B cell (primary cell): Measurements from ENCODE around the gene DNAH6. TPM values are rescaled to one million over a fixed set of nuclear protein-coding genes. Genes with fewer than 3 reads are reported as not detected.

Source experiments
- ATAC-seq: fragments of 200-7000 bp; cut with Tn5 transposase; one replicate; pipeline ENCODE4 v1.10.0; 2021; ENCODE audit warnings: low read depth, mild to moderate bottlenecking, moderate number of reproducible peaks, moderate library complexity
- CTCF ChIA-PET: fragments of 350-600 bp; sonication (Branson Sonifier 250); formaldehyde crosslinking; loops from one replicate; lab custom pipeline; 2021; ENCODE audit warnings: antibody characterized with exemption, inconsistent platforms; lab: Charles Lee
- POLR2A ChIA-PET: fragments of 350-600 bp; sonication (Branson Sonifier 250); formaldehyde crosslinking; loops from one replicate; lab custom pipeline; 2021; ENCODE audit warnings: antibody characterized with exemption; lab: Charles Lee
- DNase-seq: peaks from one replicate; pipeline ENCODE4 v3.0.0; 2013
- H2AFZ ChIP-seq: 2 replicates; pipeline ENCODE4 v1.6.1; 2012; ENCODE audit warnings: mild to moderate bottlenecking, low read depth, low read length; ENCODE audit not compliant: insufficient read depth, poor library complexity, severe bottlenecking
- H3K27ac ChIP-seq, 2 donors: 1 replicate in 1 of 2; 2 replicates in 1 of 2; pipeline ENCODE4 v1.5.1; 2012 to 2013; ENCODE audit warnings: low read length in 2 of 2, mild to moderate bottlenecking in 2 of 2, moderate library complexity in 1 of 2
- H3K27me3 ChIP-seq, 4 experiments: fragments of 200-600 bp in 1 of 4; sonication (generic) in 1 of 4; replicated peaks in 1 of 4; 1 replicate in 2 of 4; 2 replicates in 2 of 4; pipeline versions ENCODE4 v1.6.1 to v1.7.0; 2013 to 2016; ENCODE audit warnings: low read length in 3 of 4, mild to moderate bottlenecking in 2 of 4, mixed read lengths in 1 of 4, moderate library complexity in 1 of 4; ENCODE audit not compliant: insufficient read depth in 4 of 4, control insufficient read depth in 3 of 4; ENCODE audit errors: control extremely low read depth in 1 of 4
- H3K36me3 ChIP-seq, 2 experiments: replicated peaks in 1 of 2; 1 replicate in 1 of 2; 2 replicates in 1 of 2; pipeline versions ENCODE4 v1.6.1 to v1.7.1; 2013; ENCODE audit warnings: low read length in 1 of 2; ENCODE audit not compliant: insufficient read depth in 2 of 2, control insufficient read depth in 1 of 2; ENCODE audit errors: control extremely low read depth in 1 of 2, extremely low read depth in 1 of 2
- H3K4me1 ChIP-seq, 2 donors: fragments of 200-600 bp in 1 of 2; sonication (generic) in 1 of 2; 1 replicate in 1 of 2; 2 replicates in 1 of 2; pipeline versions ENCODE4 v1.5.1 to v1.6.1; 2013 to 2017; ENCODE audit warnings: low read length in 2 of 2; ENCODE audit not compliant: control insufficient read depth in 2 of 2, insufficient read depth in 2 of 2
- H3K4me2 ChIP-seq: replicated peaks from 2 replicates; pipeline ENCODE3; 2012; ENCODE audit warnings: mild to moderate bottlenecking, low read depth, low read length; ENCODE audit not compliant: poor library complexity, severe bottlenecking
- H3K4me3 ChIP-seq, 5 experiments: fragments of 200-600 bp in 1 of 5; sonication (generic) in 1 of 5; 1 replicate in 3 of 5; 2 replicates in 2 of 5; pipeline versions ENCODE4 v1.5.1 to v1.7.0; 2011 to 2016; ENCODE audit warnings: low read length in 4 of 5, mild to moderate bottlenecking in 4 of 5, low read depth in 2 of 5, control low read depth in 1 of 5, moderate library complexity in 1 of 5; ENCODE audit not compliant: insufficient read depth in 1 of 5; ENCODE audit errors: control extremely low read depth in 1 of 5, extremely low read depth in 1 of 5
- H3K79me2 ChIP-seq: fragments of 200-600 bp; sonication (generic); one replicate; pipeline ENCODE4 v1.6.0; 2016; ENCODE audit warnings: low read length; ENCODE audit not compliant: control insufficient read depth, insufficient read depth
- H3K9ac ChIP-seq: fragments of 200-600 bp; sonication (generic); 2 replicates; pipeline ENCODE4 v1.6.1; 2017; ENCODE audit warnings: mild to moderate bottlenecking, low read length, moderate library complexity
- H3K9me3 ChIP-seq, 3 donors: one replicate each; pipeline versions ENCODE4 v1.6.1 to v1.7.1; 2013; ENCODE audit warnings: low read length in 2 of 3; ENCODE audit not compliant: control insufficient read depth in 2 of 3, insufficient read depth in 1 of 3; ENCODE audit errors: control extremely low read depth in 1 of 3
- H4K20me1 ChIP-seq: 2 replicates; pipeline ENCODE4 v1.6.0; 2012; ENCODE audit warnings: mild to moderate bottlenecking, low read length; ENCODE audit not compliant: insufficient read depth, control insufficient read depth, poor library complexity, severe bottlenecking
- H3K27ac Mint-ChIP-seq: one replicate; pipeline ENCODE4 v1.8.0; 2021; ENCODE audit warnings: mixed read lengths
- H3K27me3 Mint-ChIP-seq: one replicate; pipeline ENCODE4 v1.8.0; 2021; ENCODE audit warnings: mixed read lengths
- H3K4me1 Mint-ChIP-seq: one replicate; pipeline ENCODE4 v1.8.0; 2021; ENCODE audit warnings: mixed read lengths
- H3K4me3 Mint-ChIP-seq: one replicate; pipeline ENCODE4 v1.8.0; 2021; ENCODE audit warnings: mixed read lengths
- H3K9me3 Mint-ChIP-seq: one replicate; pipeline ENCODE4 v1.8.0; 2022; ENCODE audit warnings: mixed read lengths; ENCODE audit not compliant: insufficient read depth
- EZH2 ChIP-seq: IDR thresholded peaks from 2 replicates; pipeline ENCODE4 v1.6.1; 2012; ENCODE audit warnings: borderline replicate concordance, low read depth, mild to moderate bottlenecking, moderate library complexity, low read length; ENCODE audit not compliant: insufficient read depth, poor library complexity, severe bottlenecking
- WGBS: methylation state at CpG from one replicate; pipeline ENCODE4 v1.1.5; 2013; ENCODE audit warnings: missing lambda C conversion rate; ENCODE audit not compliant: insufficient coverage; 5-methylcytosine and 5-hydroxymethylcytosine counted together
- intact Hi-C: fragments of 100-400 bp; cut with micrococcal nuclease; formaldehyde crosslinking; loops from one replicate; pipeline ENCODE4 v1.10.0; 2022
- polyA plus RNA-seq: library from polyadenylated mRNA; depleted of rRNA; stranded (reverse); fragments of >200 nt; gene quantifications from 2 replicates; pipeline ENCODE4 v1.2.3, GENCODE V29; 2012
- total RNA-seq, 2 donors: library from RNA; stranded (reverse); fragments of 120-200 nt in 1 of 2; gene quantifications; 1 replicate in 1 of 2; 2 replicates in 1 of 2; pipeline versions ENCODE4 v1.2.3 to v1.2.4, GENCODE V29; 2013 to 2022
- TF ChIP-seq, protein P1 (sequence below): fragments of 200-600 bp; IDR thresholded peaks from one replicate; pipeline ENCODE4 v1.8.0; 2022; ENCODE audit warnings: antibody characterized with exemption, mild to moderate bottlenecking

Gene DNAH6
- total and polyA plus RNA-seq, 2 donors (not counting 1 experiment from before 2014, with no cell fraction given) = 0.01 to 1.9 TPM

DNA sequence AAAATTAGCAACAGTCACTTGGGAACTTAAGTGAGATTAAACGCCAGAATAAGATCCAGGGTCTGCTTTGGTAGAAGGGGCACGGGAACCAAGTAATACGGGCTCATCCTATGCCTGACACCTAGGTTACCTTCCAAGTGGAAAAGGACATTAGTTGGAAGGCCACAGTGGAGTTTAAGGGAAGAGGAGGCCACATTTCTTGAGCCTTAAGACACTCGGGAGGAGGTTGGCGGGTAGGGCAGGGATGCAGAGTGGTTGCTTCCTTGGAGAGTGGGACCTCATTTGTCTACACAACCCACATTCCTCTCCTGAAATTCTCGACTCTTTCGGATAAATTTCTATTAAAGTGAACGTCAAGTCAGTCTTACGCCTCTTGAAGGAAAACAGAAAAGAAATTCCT lies 510 bp upstream of the DNAH6 start:
- 100% methylated on average over 3 of the region's 9 CpGs for WGBS
- Mint-ChIP-seq H3K4me3 (peak overlapping the region; percentile 86), H3K4me1 (peaks cover 12% of the 10 kb centered on the region), H3K27me3 (peaks cover 14% of the 10 kb centered on the region), H3K27ac (peak overlapping the region; percentile 70), H3K9me3 (no peaks in the 10 kb centered on the region)
- H3K79me2 ChIP-seq = no peaks in the 10 kb centered on the region
- H2AFZ ChIP-seq = peak overlapping the region; percentile 56
- H3K9me3 ChIP-seq = peaks cover 0 to 4% (median 1%) of the 10 kb centered on the region in 3 donors
- H3K36me3 ChIP-seq = no peaks in the 10 kb centered on the region
- no peak for DNase-seq
- peak overlapping the region; percentile 55 for H3K9ac ChIP-seq
- peak overlapping the region; percentile 85 for H3K4me2 ChIP-seq
- ATAC-seq = no peak
- H3K4me3 ChIP-seq = peak overlapping the region in 4 of 5 experiments; percentile 14 to 64 (median 46)
- TF ChIP-seq, protein P1, sequence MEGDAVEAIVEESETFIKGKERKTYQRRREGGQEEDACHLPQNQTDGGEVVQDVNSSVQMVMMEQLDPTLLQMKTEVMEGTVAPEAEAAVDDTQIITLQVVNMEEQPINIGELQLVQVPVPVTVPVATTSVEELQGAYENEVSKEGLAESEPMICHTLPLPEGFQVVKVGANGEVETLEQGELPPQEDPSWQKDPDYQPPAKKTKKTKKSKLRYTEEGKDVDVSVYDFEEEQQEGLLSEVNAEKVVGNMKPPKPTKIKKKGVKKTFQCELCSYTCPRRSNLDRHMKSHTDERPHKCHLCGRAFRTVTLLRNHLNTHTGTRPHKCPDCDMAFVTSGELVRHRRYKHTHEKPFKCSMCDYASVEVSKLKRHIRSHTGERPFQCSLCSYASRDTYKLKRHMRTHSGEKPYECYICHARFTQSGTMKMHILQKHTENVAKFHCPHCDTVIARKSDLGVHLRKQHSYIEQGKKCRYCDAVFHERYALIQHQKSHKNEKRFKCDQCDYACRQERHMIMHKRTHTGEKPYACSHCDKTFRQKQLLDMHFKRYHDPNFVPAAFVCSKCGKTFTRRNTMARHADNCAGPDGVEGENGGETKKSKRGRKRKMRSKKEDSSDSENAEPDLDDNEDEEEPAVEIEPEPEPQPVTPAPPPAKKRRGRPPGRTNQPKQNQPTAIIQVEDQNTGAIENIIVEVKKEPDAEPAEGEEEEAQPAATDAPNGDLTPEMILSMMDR = no peak
- no peak for TF ChIP-seq EZH2
- no peak overlapping the region for H3K27ac ChIP-seq
- CTCF ChIA-PET = interaction anchor here (0.9 to 1.1 kb wide), 2 partner anchors 343 to 367 kb away, joined by 3 to 4 read pairs; no protein-coding TSS in a partner anchor
- peaks cover 0 to 14% (median 11%) of the 10 kb centered on the region in 4 experiments for H3K27me3 ChIP-seq
- intact Hi-C loops = loop anchor here (1.0 to 2.0 kb wide), 2 partner anchors 57 to 367 kb away; partner anchors contain the start of gene SUCLG1
- POLR2A ChIA-PET = no interaction called here
- no peaks in the 10 kb centered on the region for H4K20me1 ChIP-seq
- H3K4me1 ChIP-seq = peaks cover 4 to 9% of the 10 kb centered on the region in 2 donors

DNA sequence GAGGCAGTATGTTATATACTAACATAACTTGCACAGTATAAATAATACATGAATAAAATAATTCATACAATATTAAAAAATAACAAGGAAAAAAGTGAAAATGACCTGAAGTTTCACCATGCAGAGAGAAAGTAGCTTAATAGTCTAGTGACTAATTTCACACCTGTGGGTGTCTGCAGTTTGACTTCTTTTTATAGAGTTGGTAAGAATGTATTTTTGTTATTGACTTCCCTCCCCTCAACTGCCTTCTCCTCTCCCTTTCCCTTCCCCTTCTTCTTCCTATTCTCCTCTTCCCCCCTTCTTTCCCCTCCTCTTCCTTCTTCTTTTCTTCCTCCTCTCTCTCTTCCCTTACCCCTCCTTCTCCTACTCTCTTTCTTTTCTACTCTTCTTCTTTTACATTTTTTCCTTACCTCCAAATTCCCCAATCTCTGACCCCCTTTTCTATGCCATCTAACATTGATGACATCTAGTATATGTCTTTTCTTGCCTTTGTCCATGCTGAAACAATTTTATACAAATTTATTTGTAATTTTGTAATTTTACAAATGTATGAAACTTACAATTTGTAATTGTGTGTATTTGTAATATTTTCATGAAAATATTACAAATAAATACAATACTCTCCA lies 3.1 kb downstream of the DNAH6 start:
- Histone ChIP-seq H3K4me2 (no peak overlapping the region), H4K20me1 (no peaks in the 10 kb centered on the region), H3K4me3 (no peak overlapping the region), H3K27ac (no peak overlapping the region), H2AFZ (no peak overlapping the region), H3K9ac (no peak overlapping the region), H3K27me3 (peaks cover 0 to 14% (median 8%) of the 10 kb centered on the region in 4 experiments), H3K36me3 (no peaks in the 10 kb centered on the region), H3K79me2 (no peaks in the 10 kb centered on the region), H3K4me1 (peaks cover 4 to 9% of the 10 kb centered on the region in 2 donors), H3K9me3 (peaks cover 0 to 2% (median 2%) of the 10 kb centered on the region in 3 donors)
- ChIA-PET CTCF (no interaction called here), POLR2A (no interaction called here)
- Mint-ChIP-seq H3K4me3 (no peak overlapping the region), H3K9me3 (peaks cover 5% of the 10 kb centered on the region), H3K27ac (no peak overlapping the region), H3K27me3 (peaks cover 27% of the 10 kb centered on the region), H3K4me1 (peaks cover 12% of the 10 kb centered on the region)
- TF ChIP-seq, protein P1 = no peak
- no peak for TF ChIP-seq EZH2
- intact Hi-C loops = no loop called here
- DNase-seq (no peak), ATAC-seq (no peak)
